GM18867 (cell line): Measurements from ENCODE around the gene BTC.
"Not testable (repeated sequence)": the region's sequence is repeated elsewhere in the genome, so short reads cannot be mapped to it uniquely, and the experiment has no call there.

Source experiments
- ATAC-seq: cut with Tn5 transposase; IDR thresholded peaks from one replicate; pipeline ENCODE4 v1.9.1; 2021; ENCODE audit warnings: mild to moderate bottlenecking, moderate library complexity; ENCODE audit not compliant: unreplicated experiment

Gene BTC

GRCh38 chr4:74758551-74759145, 35.7 kb downstream of the BTC start:
- ATAC-seq: no peak

- no peak for ATAC-seq
Observed at GRCh38 chr4:74757136-74757535, 37.2 kb downstream of the BTC start.

- ATAC-seq: no peak
Observed at GRCh38 chr4:74755486-74755885, 38.8 kb downstream of the BTC start.

DNA sequence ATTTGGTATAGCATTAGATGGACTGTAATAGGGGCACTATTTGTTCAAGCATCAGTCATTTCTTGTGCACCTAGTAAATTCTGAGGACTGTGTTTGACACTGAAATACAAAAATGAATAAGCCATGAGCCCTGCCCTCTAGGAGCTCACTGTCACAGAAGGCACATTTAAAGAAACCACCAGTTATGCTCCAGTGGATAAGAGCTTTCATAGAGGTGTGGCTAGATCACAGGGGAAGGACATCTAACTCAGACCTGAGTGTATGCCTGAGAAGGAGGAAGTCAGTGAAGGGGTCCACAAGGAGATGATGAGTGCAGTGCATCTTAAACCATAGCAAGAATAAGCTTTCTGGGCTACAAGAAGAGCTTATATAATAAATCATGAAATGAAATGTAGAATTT, 40.1 kb downstream of the BTC start:
- peak; percentile 70 for ATAC-seq

DNA sequence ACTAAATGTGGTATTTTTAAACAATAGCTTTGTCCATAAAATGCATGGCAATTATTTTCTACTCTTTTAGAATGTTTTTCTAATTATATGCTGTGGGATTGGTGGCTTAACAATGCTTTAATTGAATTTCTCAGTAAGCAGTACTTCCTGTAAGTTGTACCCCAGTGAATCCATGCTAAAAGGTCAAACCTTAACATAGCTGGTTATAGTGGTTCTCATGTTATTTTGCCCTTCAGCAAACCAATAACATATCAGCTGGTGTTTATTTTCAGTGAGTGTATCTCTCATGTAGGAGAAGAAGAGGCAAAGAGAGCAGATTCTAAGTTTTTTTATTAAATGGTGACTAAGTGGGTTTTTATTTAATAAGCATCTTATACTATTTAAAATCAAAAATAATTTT, 41.5 kb downstream of the BTC start:
- ATAC-seq: no peak

DNA sequence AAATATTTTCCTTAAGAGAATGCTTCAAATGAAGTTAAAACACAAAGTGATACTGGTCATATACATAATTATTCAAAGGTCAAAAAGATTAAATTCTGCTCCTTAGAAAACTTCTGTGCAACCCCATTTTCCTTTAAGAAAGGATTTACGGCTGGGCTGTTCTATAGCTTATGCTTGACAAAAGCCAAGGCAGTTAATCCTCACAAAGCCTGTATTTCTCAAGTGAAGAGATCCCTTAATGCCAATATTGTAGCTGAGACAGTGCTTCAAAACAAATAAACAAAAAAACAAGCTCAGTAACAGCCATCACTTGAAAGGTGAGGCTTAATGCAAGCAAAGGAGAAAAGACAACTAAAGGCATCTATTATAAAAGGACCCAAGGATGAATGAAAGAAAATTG, 42.5 kb downstream of the BTC start:
- no peak for ATAC-seq

DNA sequence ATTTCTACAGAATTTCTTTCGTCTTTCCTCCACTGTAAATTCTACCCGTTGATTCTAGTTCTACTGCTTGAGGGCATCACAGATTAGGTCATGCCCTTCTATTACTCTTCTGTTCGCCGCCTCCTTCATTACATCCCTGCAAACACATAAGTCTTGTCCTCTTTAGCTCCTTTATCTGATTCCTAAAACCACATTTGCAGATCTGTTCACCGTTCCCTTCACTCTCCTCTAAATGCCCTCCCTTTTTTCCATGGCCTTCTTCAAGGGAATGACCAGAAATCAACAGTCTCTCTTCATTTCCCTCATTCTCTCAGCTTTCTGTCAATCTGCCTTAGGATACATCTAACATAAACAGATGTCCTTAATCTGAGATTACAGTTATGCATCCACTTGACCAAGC, 43.1 kb downstream of the BTC start:
- ATAC-seq: no peak

DNA sequence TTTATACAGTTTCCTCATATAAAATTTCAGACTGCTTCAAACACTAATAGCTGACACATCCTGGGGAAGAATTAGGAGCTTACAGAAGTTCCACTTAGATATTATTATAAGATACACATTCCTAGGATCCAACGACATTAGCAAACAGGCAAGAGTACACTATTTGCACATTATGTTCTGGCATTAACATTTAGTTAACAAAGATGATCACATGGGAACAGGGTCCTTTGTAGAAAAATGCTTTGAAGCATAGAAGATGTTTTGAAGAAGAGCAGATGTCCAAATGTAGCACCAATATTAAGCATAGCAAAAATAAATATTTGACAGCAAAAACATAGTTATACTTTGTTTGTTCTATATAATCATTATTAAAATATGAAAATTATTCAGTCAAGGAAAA, 52.1 kb downstream of the BTC start:
- no peak for ATAC-seq

GRCh38 chr4:74738464-74739143, 55.7 kb downstream of the BTC start:
- no peak for ATAC-seq

DNA sequence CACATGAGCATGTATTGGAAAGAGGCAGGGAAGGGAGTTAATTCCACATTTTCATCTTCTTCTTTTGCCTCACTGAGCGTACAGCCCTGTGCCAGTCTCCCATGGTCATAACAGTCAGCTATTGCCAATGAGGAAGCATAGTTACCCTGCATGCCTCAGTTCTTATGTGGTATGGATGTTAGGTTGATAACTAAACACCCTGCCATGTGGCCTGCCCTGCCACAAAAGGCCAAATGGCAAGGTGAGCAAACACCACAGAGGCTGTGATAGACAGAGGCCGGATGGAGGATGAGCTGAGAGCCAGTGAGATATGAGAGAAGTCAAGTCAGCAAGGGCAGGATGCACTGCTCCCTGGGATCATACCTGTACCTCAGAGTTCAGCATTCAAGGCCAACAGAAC, 59.3 kb downstream of the BTC start:
- no peak for ATAC-seq

DNA sequence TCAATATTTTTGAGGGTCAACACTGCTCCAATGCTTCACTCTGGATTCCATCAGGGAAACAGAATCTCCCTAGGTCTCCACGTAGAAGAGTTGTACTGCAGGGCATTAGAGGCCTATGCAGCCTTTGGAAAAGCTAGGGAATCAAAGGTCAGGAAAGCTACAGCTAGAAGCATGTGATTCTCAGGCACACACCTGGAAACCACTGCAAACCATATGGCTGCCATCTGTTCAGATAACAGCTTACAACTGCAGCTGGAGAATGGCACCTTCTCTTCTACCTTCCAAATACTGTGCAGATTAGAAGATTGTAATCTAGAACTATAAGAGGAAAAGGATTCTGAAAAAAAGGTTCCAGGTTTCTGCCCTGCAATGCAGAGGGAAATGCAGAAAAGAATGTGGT, 60.6 kb downstream of the BTC start:
- no peak for ATAC-seq

- ATAC-seq: no peak
Observed at GRCh38 chr4:74724979-74725378, 69.3 kb downstream of the BTC start.

- ATAC-seq: no peak
Observed at GRCh38 chr4:74716436-74716765, 77.9 kb downstream of the BTC start.

GRCh38 chr4:74715706-74716435, 78.5 kb downstream of the BTC start:
- ATAC-seq: peak; percentile 97

DNA sequence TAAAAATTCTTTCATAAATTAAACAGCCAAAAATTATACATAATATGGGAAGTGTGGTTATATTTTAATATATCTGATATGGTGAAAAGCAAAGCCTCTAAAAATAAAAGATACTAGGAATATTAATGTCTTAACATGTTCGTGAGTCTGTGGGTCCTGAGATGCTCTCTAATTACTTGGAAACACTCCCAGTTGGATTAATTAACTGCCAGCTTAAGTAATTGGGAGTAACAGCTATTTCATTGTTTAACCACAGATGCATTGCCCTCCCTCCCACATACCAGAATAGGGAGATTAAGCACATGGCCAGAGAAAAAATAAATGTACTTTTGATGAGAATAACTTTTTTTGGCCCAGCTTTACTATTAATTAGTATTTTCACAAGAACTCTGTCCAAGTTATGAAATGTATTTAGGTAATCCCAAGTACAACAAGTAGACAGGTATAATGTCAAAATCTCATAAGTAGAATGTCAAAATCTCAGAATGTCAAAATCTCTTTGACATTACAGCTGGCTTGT, 79.7 kb downstream of the BTC start:
- no peak for ATAC-seq

GRCh38 chr4:74708135-74708534, 86.2 kb downstream of the BTC start:
- not testable (repeated sequence) for ATAC-seq
